GM10266 (cell line): ENCODE measurements around the gene CUX1.

ENCODE experiments used
- DNase-seq: peaks from one replicate; pipeline ENCODE4 v3.0.0; 2012; ENCODE audit errors: extremely low spot score
- CTCF ChIP-seq: IDR thresholded peaks from 2 replicates; pipeline ENCODE4 v1.5.1; 2012; ENCODE audit warnings: mild to moderate bottlenecking, low read depth; ENCODE audit not compliant: control insufficient read depth, insufficient read depth; ENCODE audit errors: missing control alignments

Gene CUX1

DNA sequence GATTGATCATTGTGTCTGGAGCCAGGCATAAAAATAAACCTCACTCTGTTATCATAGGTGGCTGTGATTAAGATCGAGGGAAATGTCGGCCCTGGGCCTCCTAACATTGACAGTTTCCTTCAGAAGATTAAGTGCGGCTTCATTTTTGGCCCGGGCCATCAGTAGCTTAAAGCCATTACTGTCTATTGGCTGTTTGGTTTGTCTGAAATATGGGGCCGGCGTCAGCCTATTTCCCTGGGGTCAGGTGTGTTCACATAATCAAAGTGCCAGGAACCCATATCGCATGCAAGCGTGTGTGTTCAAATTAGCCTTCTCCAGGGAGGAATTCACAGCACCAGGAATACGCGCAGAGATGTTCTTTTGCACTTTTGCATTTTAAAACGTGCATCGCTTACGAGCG, 114.7 kb downstream of the CUX1 start:
- no peak for TF ChIP-seq CTCF

DNA sequence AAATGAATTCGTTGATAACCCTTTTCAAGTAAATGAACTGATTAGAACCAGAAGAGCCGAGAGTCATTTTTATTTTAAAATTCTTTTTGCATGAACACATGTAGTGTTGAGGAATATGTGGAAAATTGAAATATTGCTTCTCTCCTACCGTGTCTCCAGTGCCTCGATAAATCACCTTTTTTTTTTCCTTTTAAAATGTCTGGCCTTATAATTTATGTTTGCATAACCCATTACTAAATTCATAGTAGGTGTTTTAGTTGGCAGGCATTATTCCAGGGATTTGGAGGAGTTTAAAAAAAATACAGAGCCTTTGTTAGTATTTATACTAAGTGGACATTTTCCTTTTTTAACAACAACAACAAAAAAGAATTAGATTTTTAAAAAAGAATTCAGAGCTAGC, 115.6 kb downstream of the CUX1 start:
- no peak for DNase-seq
- TF ChIP-seq CTCF: no peak

More for the DNA sequence above, 114.7 kb downstream of the CUX1 start:
- no peak for DNase-seq

- TF ChIP-seq CTCF: no peak
- DNase-seq: peak; percentile 60
Measured at GRCh38 chr7:101933688-101934121, 116.3 kb downstream of the CUX1 start.

GRCh38 chr7:101934618-101935017, 117.2 kb downstream of the CUX1 start:
- DNase-seq: no peak

GRCh38 chr7:101935521-101936141, 118.2 kb downstream of the CUX1 start:
- no peak for DNase-seq
- TF ChIP-seq CTCF: no peak

More at GRCh38 chr7:101934618-101935017, 117.2 kb downstream of the CUX1 start:
- no peak for TF ChIP-seq CTCF

DNA sequence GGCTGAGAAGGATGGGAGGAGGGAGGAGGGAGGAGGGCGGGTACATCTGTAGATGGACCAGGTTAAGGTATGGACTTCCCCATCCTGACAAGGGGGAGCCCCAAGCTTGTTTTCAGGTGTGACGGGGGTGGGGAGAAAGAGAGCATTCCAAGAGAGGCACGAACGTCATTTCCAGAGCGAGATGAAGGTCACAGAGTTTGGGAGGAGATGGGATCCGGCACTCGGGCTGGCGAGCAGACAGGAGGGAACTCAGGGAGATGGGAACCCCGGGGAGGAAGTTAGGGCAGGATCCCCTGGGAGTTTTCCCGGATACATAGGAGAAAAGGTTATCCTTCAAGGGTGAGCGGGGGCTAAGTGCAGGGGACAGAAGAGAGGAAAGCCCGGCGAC, 118.8 kb downstream of the CUX1 start:
- TF ChIP-seq CTCF: no peak
- no peak for DNase-seq

GRCh38 chr7:101936611-101937231, 119.3 kb downstream of the CUX1 start:
- TF ChIP-seq CTCF: no peak
- DNase-seq: no peak
